K562 (cell line): ENCODE measurements around the gene DNASE1L3. TPM values are rescaled to one million over a fixed set of nuclear protein-coding genes. Genes with fewer than 3 reads are reported as not detected.

Experiments
- ARID2 ChIP-seq: fragments of 450-650 bp; IDR thresholded peaks from 2 replicates; pipeline ENCODE4 v1.6.1; 2017; ENCODE audit warnings: antibody characterized with exemption, mild to moderate bottlenecking
- CBFA2T3 ChIP-seq: fragments of 450-650 bp; IDR thresholded peaks from 2 replicates; pipeline ENCODE4 v1.6.1; 2017
- CXXC5 ChIP-seq: fragments of 250-450 bp; sonication (Bioruptor Pico); IDR thresholded peaks from 2 replicates; pipeline ENCODE4 v1.8.0; 2022; ENCODE audit warnings: inconsistent platforms, mild to moderate bottlenecking, moderate library complexity
- E2F3 ChIP-seq: fragments of 250-450 bp; sonication (Bioruptor Pico); IDR thresholded peaks from 2 replicates; pipeline ENCODE4 v1.4.0; 2020; ENCODE audit warnings: mild to moderate bottlenecking
- FOSL1 ChIP-seq: fragments of 200-800 bp; sonication (Bioruptor generic); conservative IDR thresholded peaks from 2 replicates; pipeline ENCODE4 v1.6.1; 2016; ENCODE audit warnings: missing genetic modification characterization, missing compliant biosample characterization
- MAFK ChIP-seq: IDR thresholded peaks from 2 replicates; pipeline ENCODE4 v1.6.1; 2011; ENCODE audit warnings: low read length, improper control_type of control experiment
- MYBL2 ChIP-seq, 2 experiments: fragments of 450-650 bp in 1 of 2; sonication (generic) in 1 of 2; formaldehyde crosslinking in 1 of 2; IDR thresholded peaks; 2 replicates each; pipeline versions ENCODE4 v1.6.1 to v1.8.1; 2017 to 2022; ENCODE audit warnings: borderline replicate concordance in 1 of 2, inconsistent platforms in 1 of 2, low read depth in 1 of 2, mild to moderate bottlenecking in 1 of 2, missing genetic modification reagents in 1 of 2, moderate library complexity in 1 of 2
- PCBP2 ChIP-seq: fragments of 200-400 bp; formaldehyde crosslinking; IDR thresholded peaks from 2 replicates; pipeline ENCODE4 v1.6.1; 2018; ENCODE audit warnings: low read length, low read depth, mild to moderate bottlenecking, moderate library complexity; ENCODE audit not compliant: poor library complexity, severe bottlenecking
- TAF1 ChIP-seq: IDR thresholded peaks from 2 replicates; pipeline ENCODE4 v1.6.1; 2011; ENCODE audit warnings: mild to moderate bottlenecking, low read length, moderate library complexity; ENCODE audit not compliant: insufficient read depth, control insufficient read depth, severe bottlenecking; ENCODE audit errors: extremely low read depth
- U2AF1 ChIP-seq: fragments of 200-400 bp; formaldehyde crosslinking; optimal IDR thresholded peaks from 2 replicates; pipeline ENCODE3; 2017; ENCODE audit warnings: mild to moderate bottlenecking, low read depth, low read length, moderate library complexity
- ZNF212 ChIP-seq: fragments of 450-650 bp; formaldehyde crosslinking; IDR thresholded peaks from 2 replicates; pipeline ENCODE4 v1.4.0; 2020; ENCODE audit warnings: mild to moderate bottlenecking
- ZNF41 ChIP-seq: fragments of 250-450 bp; sonication (Bioruptor Pico); conservative IDR thresholded peaks from 2 replicates; pipeline ENCODE4 v1.4.0; 2020; ENCODE audit warnings: mild to moderate bottlenecking
- ZNF449 ChIP-seq: fragments of 250-450 bp; sonication (Bioruptor Pico); IDR thresholded peaks from 2 replicates; pipeline ENCODE4 v1.8.0; 2022; ENCODE audit warnings: moderate library complexity, mild to moderate bottlenecking, inconsistent platforms
- ZNF592 ChIP-seq: fragments of 450-650 bp; IDR thresholded peaks from 2 replicates; pipeline ENCODE4 v1.6.1; 2017; ENCODE audit warnings: antibody characterized with exemption, mild to moderate bottlenecking
- ZNF668 ChIP-seq: fragments of 250-450 bp; sonication (Bioruptor Pico); IDR thresholded peaks from 2 replicates; pipeline ENCODE4 v1.8.0; 2022; ENCODE audit warnings: mild to moderate bottlenecking, inconsistent platforms
- polyA plus RNA-seq, 8 experiments: library from polyadenylated mRNA; depleted of rRNA in 4 of 8; stranded (reverse) in 5 of 8; unstranded in 3 of 8; fragments of >200 nt; fragmentation: Nextera tagmentation in 2 of 8; fragmentation: Illumina TruSeq in 1 of 8; extraction: Ambion mirVana in 2 of 8; extraction: Trizol in 1 of 8; gene quantifications; 2 replicates each; pipeline versions ENCODE4 v1.2.1 to v1.2.3, GENCODE V29; 2011 to 2014; ENCODE audit warnings: inconsistent platforms in 1 of 8, missing spikeins in 1 of 8
- total RNA-seq, 7 experiments: library from RNA; depleted of rRNA in 6 of 7; stranded (reverse); fragments of >200 nt in 6 of 7; fragmentation: Illumina TruSeq in 2 of 7; extraction: Trizol in 2 of 7; gene quantifications; 2 replicates each; pipeline versions ENCODE4 v1.2.1 to v1.2.3, GENCODE V29; 2011 to 2021; ENCODE audit warnings: low replicate concordance in 1 of 7

Gene DNASE1L3
- total and polyA plus RNA-seq, 9 of the 15 experiments (the other 6 are each of a cell fraction or from before 2014, with no cell fraction given), result 0.06 TPM; not detected in 8

- no peak for TF ChIP-seq PCBP2
- TF ChIP-seq ZNF41 (CRISPR knock-in tag), result no peak
- TF ChIP-seq ARID2, result no peak
- no peak for TF ChIP-seq E2F3
- TF ChIP-seq MAFK, result no peak
- no peak for TF ChIP-seq MYBL2 (IDR thresholded peaks at IDR 0.05; ENCODE audit: low read depth)
- TF ChIP-seq MYBL2 (CRISPR knock-in tag; IDR thresholded peaks at IDR 0.05; ENCODE audit: borderline replicate concordance), result no peak
- TF ChIP-seq TAF1, result no peak
- TF ChIP-seq ZNF592, result peak; percentile 50; the same call in 1 of the 2 replicates
- TF ChIP-seq U2AF1, result no peak
- no peak for TF ChIP-seq CXXC5 (CRISPR knock-in tag)
- peak; percentile 54 for TF ChIP-seq CBFA2T3
- TF ChIP-seq ZNF212 (CRISPR knock-in tag), result no peak
- TF ChIP-seq FOSL1 (tag), result no peak
- no peak for TF ChIP-seq ZNF449
- no peak for TF ChIP-seq ZNF668 (CRISPR knock-in tag)
Measured at GRCh38 chr3:58175437-58176184, 35.2 kb downstream of the DNASE1L3 start (continued).
